ENCODE measurements around the gene POP7.
"Not testable (repeated sequence)": the region's sequence is repeated elsewhere in the genome, so short reads cannot be mapped to it uniquely, and the experiment has no call there.

GRCh38 chr7:100724364-100724763 is 18.4 kb downstream of the POP7 start:
- TF ChIP-seq CTCF (IDR thresholded peaks at IDR 0.05; ENCODE audit: poor library complexity); EZH2phosphoT487 (IDR thresholded peaks at IDR 0.05; ENCODE audit: low read depth, severe bottlenecking, unreplicated experiment); EZH2 (IDR thresholded peaks at IDR 0.05; ENCODE audit: borderline replicate concordance): not testable (repeated sequence)

Data from hepatocyte (in vitro differentiated cells).